Measurements from ENCODE around the gene TRIAP1. TPM values are rescaled to one million over a fixed set of nuclear protein-coding genes. Genes with fewer than 3 reads are reported as not detected.
"Not testable (repeated sequence)": the region's sequence is repeated elsewhere in the genome, so short reads cannot be mapped to it uniquely, and the experiment has no call there.

TRIAP1 gene
- 39.3 and 45.1 TPM in 2 replicates for total RNA-seq (2014; rRNA removed; shearing (Covaris generic))
- polyA plus RNA-seq (2015; cell fraction: cytosol; rRNA removed) = 33.8 and 35.3 TPM in 2 replicates
- polyA plus RNA-seq (2015; cell fraction: nucleus; rRNA removed) = 13.4 and 21.1 TPM in 2 replicates

DNA sequence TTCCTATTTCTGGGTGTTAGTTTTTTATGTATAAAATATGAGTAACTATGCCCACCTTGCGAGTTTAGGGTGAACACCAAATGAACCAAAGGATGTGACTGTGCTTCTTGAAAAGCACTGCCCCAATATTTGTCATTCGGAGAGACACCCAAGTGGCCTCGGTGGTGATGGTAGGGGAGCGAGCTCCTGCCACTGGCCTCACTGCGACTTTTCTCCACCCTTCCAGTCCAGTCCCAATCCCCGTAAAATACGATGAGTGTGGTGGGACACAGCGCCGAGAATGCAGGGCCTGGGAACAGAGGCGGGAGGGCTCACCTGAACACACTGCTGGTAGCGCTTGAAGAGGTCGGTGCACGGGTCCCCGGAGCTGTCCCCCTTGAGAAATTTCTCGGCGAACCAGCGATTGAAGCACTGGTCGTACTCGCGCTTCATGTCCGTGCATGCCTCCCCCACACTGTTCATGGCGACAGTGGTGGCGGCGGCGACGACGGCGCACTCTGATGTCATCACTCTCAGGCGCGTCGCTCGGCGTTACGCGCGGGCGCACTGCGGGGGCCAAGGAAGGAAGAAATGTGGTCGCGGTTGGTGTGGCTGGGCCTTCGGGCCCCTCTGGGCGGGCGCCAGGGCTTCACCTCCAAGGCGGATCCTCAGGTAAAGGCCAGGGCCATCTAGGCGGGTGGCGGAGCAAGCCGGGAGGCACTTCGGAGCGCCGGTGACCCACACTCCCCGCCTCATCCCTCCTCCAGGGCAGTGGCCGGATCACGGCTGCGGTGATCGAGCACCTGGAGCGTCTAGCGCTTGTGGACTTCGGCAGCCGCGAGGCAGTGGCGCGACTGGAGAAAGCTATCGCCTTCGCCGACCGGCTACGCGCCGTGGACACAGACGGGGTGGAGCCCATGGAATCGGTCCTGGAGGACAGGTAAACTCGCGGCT lies at the start of gene TRIAP1, which contains the start of gene GATC:
Gene TRIAP1 (minus strand): TSS at position 474 of the 933 bp plus-strand sequence. CDS start 12 bp downstream, at position 462.
Gene GATC (plus strand): TSS at position 534 of the 933 bp plus-strand sequence. CDS start 37 bp downstream, at position 571.
- peak; percentile 73 for DNase-seq (ENCODE audit: low read depth, low spot score)
- in situ Hi-C loops (cut with HindIII; ENCODE audit: low pct_unique_long_range_greater_than_20kb, low sequenced_read_pairs) = no loop called here

DNA sequence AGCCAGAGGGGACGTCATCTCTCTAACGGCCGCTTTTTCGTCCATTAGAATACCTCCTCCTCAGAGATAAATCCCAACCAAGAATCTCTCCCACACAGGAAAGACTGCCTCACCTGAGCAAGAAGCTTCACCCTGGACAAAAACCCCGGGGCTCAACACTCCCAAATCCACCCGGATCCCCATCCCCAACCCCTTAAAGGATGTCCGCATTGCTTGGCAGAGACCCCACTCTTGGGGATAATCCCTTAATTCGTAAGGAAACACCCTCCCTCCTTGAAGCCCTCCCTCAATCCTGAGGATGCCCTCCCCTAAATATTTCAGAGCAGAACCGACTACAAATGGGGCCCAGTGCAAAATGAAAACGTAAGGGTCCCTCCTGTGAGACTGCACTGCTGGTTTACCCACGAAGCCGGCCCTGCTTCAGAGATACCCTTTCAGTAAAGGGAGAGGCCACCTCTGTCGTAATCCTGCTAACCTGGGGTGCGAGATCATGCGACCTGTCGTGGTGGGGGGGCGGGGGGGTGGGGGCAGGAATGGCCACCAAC lies 49.1 kb upstream of the TRIAP1 start:
- in situ Hi-C loops (cut with HindIII; ENCODE audit: low pct_unique_long_range_greater_than_20kb, low sequenced_read_pairs) = no loop called here
- DNase-seq (ENCODE audit: low read depth, low spot score) = no peak

DNA sequence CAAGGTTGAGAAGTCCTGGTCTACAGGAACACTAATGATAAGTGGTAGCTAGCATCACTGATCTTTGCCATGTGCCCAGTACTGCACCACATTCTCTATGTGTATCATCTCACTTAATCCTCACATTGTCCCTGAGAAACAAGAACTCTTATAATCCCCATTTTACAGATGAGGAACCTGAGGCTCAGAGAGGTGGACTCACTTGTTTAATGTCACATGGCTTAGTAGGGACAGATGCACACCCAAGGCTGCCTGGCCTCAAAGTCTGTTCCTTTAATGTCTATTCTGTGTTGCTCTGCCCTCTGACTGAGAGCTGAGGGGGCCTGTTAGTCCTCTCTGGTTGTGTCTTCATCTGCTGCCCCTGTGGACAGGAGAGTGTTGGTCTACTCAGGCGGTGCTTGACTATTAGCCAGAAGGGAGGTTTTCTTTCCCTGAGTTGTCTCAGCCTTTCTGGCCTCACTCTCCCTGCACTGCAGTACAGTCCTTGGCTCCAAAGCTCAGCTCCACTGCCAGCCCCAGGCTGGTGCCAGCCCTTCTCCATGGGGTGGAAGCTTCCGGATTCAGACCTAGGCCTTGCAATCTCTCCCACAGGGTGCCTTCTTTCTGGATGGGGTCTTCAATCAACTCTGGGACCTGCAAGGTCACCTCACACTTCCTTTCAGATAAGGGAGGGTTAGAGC lies 44.8 kb upstream of the TRIAP1 start:
- no peak for DNase-seq (ENCODE audit: low read depth, low spot score)
- in situ Hi-C loops (cut with HindIII; ENCODE audit: low pct_unique_long_range_greater_than_20kb, low sequenced_read_pairs) = no loop called here

DNA sequence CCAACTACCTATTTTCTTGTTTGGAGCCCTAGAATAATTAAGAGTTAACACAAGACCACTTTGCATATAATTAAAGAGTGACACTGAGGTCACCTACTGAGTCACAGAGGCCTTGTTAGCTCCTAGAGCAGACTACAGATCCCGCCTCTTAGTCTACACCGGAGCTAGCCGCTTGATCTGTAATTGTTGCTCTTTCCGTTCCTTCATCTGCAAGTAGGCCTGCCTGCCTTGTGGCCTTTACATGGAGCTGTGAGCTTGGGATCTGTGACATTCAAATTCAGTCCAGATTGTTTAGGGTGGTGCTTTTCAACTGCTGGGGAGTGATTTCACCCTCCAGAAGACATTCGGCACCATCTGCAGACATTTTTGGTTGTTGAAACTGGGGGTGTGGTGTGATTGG lies 44.1 kb upstream of the TRIAP1 start:
- in situ Hi-C loops (cut with HindIII; ENCODE audit: low pct_unique_long_range_greater_than_20kb, low sequenced_read_pairs) = no loop called here
- DNase-seq (ENCODE audit: low read depth, low spot score) = no peak

DNA sequence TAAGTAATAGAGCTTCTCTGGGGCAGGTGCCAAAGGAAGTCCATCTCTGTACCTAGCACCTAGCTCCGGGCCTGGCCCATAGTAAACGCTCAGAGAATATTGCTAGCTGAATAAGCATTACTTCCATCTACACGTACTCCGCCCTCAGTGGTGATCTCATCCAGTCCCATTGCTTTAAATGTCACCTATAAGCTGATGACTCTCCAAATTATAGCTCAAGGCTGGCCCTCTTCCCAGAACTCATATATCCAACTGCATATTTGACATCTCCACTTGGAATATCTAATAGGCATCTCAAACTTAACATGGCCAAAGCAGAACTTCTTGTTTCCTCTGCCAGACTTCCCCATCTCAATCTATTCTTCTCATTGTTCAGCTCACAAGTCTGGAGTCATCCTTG lies 42.8 kb upstream of the TRIAP1 start:
- in situ Hi-C loops (cut with HindIII; ENCODE audit: low pct_unique_long_range_greater_than_20kb, low sequenced_read_pairs) = no loop called here
- no peak for DNase-seq (ENCODE audit: low read depth, low spot score)

GRCh38 chr12:120488057-120488640 lies 42.0 kb upstream of the TRIAP1 start:
- in situ Hi-C loops (cut with HindIII; ENCODE audit: low pct_unique_long_range_greater_than_20kb, low sequenced_read_pairs) = no loop called here

DNA sequence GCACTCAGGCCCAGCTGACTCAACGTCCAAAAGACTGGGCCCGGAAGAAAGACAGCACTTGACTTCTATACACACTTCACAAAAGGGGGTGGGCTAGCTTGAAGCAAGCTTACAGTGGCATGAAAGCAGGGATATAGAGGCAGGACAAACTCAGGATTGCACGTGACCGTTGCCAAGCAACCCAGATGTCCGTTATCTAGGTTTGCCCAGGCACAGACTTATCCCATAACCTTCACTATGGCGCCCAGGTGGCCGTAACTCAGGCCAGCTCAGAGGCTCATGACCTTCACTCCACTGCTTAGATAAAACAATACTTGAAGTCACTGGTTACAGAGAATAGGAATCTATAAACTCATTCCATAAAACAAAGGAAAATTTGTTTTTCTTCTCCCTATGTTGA lies 41.4 kb upstream of the TRIAP1 start:
- in situ Hi-C loops (cut with HindIII; ENCODE audit: low pct_unique_long_range_greater_than_20kb, low sequenced_read_pairs); DNase-seq (ENCODE audit: low read depth, low spot score): not testable (repeated sequence)

More at GRCh38 chr12:120488057-120488640, 42.0 kb upstream of the TRIAP1 start:
- no peak for DNase-seq (ENCODE audit: low read depth, low spot score)

GRCh38 chr12:120485961-120486881 lies 40.0 kb upstream of the TRIAP1 start:
- in situ Hi-C loops (cut with HindIII; ENCODE audit: low pct_unique_long_range_greater_than_20kb, low sequenced_read_pairs) = no loop called here
- no peak for DNase-seq (ENCODE audit: low read depth, low spot score)

DNA sequence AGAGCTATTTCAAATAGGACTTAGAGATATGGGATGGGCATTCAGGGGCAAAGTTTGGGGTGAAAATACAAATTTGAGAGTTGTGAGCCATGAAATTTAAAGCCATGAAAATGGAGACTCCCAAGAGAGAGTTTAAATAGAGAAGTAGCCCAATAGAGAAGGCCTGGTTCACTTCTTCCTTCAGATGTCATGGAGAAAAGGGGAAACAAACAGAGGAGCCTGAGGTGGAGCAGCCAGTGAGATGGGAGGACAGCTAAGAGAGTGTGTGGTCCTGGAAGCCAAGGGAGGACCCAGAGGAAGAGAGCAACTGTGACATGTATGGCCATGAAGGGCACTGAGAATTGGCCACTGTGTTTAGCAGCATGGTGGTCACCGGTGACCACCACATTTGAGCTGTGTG lies 37.4 kb upstream of the TRIAP1 start:
- no peak for DNase-seq (ENCODE audit: low read depth, low spot score)
- in situ Hi-C loops (cut with HindIII; ENCODE audit: low pct_unique_long_range_greater_than_20kb, low sequenced_read_pairs) = no loop called here

- DNase-seq (ENCODE audit: low read depth, low spot score) = no peak
- in situ Hi-C loops (cut with HindIII; ENCODE audit: low pct_unique_long_range_greater_than_20kb, low sequenced_read_pairs) = no loop called here
These were observed 35.0 kb upstream of the TRIAP1 start for GRCh38 chr12:120481022-120481767.

- no peak for DNase-seq (ENCODE audit: low read depth, low spot score)
- in situ Hi-C loops (cut with HindIII; ENCODE audit: low pct_unique_long_range_greater_than_20kb, low sequenced_read_pairs) = no loop called here
These were observed 34.0 kb upstream of the TRIAP1 start for GRCh38 chr12:120480211-120480610.

DNA sequence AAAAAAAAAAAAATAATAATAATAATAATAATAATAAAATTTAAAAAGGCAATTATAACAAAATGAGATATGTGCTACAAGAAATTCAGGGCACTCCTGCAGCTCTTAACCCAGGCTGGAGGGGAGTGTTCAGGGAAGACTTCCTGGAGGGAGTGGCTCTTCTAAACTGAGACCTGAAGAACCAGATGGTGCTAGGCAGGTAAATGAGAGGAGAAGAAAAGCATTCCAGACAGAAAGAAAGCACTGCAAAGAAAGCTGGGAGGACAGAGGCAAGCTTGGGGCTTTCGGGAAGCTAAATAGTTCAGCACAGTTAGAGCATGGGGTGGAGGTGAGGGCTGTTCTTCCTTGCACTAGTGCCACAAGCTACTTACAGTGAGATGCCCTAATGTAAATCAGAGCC lies 33.3 kb upstream of the TRIAP1 start:
- no peak for DNase-seq (ENCODE audit: low read depth, low spot score)
- in situ Hi-C loops (cut with HindIII; ENCODE audit: low pct_unique_long_range_greater_than_20kb, low sequenced_read_pairs) = no loop called here

DNA sequence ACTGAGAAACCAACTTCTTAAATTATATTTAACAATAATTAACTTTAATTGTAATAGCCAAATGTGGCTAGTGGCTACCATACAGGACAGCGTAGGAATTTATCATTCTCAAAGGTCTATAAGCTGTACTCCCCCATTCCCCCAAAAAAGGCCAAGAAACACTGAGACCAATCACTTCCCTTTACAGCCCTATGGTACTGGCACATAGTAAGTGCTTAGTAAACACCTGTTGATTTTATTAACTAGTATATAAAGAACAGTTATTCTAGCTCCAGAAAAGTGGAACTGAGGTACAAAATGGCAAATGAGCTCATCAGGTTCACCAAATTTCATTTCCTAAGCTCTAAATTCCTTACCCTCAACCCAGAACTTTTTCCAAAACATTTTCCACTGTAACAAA lies 29.5 kb upstream of the TRIAP1 start:
- DNase-seq (ENCODE audit: low read depth, low spot score) = no peak
- in situ Hi-C loops (cut with HindIII; ENCODE audit: low pct_unique_long_range_greater_than_20kb, low sequenced_read_pairs) = no loop called here

- no peak for DNase-seq (ENCODE audit: low read depth, low spot score)
- in situ Hi-C loops (cut with HindIII; ENCODE audit: low pct_unique_long_range_greater_than_20kb, low sequenced_read_pairs) = no loop called here
These were observed 28.4 kb upstream of the TRIAP1 start for GRCh38 chr12:120474616-120474960.

- in situ Hi-C loops (cut with HindIII; ENCODE audit: low pct_unique_long_range_greater_than_20kb, low sequenced_read_pairs) = no loop called here
- DNase-seq (ENCODE audit: low read depth, low spot score) = no peak
These were observed 27.8 kb upstream of the TRIAP1 start for GRCh38 chr12:120473807-120474615.

DNA sequence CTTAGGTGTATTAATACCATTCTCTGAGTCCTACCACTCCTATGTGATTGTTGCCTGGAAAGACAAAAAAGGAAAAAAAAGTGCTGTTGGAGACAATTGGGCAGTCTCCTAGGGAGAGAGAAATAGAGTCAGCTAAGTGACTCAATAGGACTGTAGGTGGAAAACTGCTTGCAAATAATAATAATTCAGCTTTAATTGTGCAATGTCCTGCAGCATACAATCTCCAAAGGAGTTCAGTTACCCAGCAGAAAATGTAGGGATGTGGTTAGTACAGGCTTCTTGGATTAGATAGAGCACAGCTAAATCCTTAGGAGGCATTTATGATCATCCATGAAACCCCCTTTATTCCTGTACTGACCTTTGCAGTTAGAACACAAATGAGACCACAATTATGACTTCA lies 26.3 kb upstream of the TRIAP1 start:
- DNase-seq (ENCODE audit: low read depth, low spot score) = no peak
- in situ Hi-C loops (cut with HindIII; ENCODE audit: low pct_unique_long_range_greater_than_20kb, low sequenced_read_pairs) = no loop called here

Measured in SK-MEL-5 (cell line).